ENCODE results near the gene SPHK1. TPM values are rescaled to one million over a fixed set of nuclear protein-coding genes. Genes with fewer than 3 reads are reported as not detected.

The SPHK1 gene
- total RNA-seq, 1 donor from 2014 or later, result 15.2 TPM

GRCh38 chr17:76351526-76352071 lies 32.8 kb upstream of the SPHK1 start:
- peak overlapping the region; percentile 93 for H3K4me3 Mint-ChIP-seq (ENCODE audit: unreplicated experiment)
- DNase-seq (ENCODE audit: extremely low spot score, unreplicated experiment), result no peak
- H3K27me3 Mint-ChIP-seq (ENCODE audit: unreplicated experiment), result no peaks in the 10 kb centered on the region
- H3K36me3 Mint-ChIP-seq (ENCODE audit: unreplicated experiment), result peaks cover 10% of the 10 kb centered on the region
- H3K4me1 Mint-ChIP-seq (ENCODE audit: unreplicated experiment), result peaks cover 29% of the 10 kb centered on the region
- peak overlapping the region; percentile 88 for H3K27ac Mint-ChIP-seq (ENCODE audit: unreplicated experiment)
- TF ChIP-seq CTCF (IDR thresholded peaks at IDR 0.05), result no peak
- H3K9me3 Mint-ChIP-seq (ENCODE audit: unreplicated experiment), result no peaks in the 10 kb centered on the region

GRCh38 chr17:76353004-76353598 lies 31.3 kb upstream of the SPHK1 start:
- Mint-ChIP-seq H3K4me1 (ENCODE audit: unreplicated experiment) (peaks cover 29% of the 10 kb centered on the region), H3K27ac (ENCODE audit: unreplicated experiment) (peak overlapping the region; percentile 88), H3K36me3 (ENCODE audit: unreplicated experiment) (no peaks in the 10 kb centered on the region), H3K4me3 (ENCODE audit: unreplicated experiment) (peak overlapping the region; percentile 93), H3K27me3 (ENCODE audit: unreplicated experiment) (no peaks in the 10 kb centered on the region), H3K9me3 (ENCODE audit: unreplicated experiment) (no peaks in the 10 kb centered on the region)
- TF ChIP-seq CTCF (IDR thresholded peaks at IDR 0.05), result no peak
- no peak for DNase-seq (ENCODE audit: extremely low spot score, unreplicated experiment)

GRCh38 chr17:76353599-76354316 lies 30.7 kb upstream of the SPHK1 start, which contains the start of gene PRPSAP1:
PRPSAP1 (minus strand) TSS chr17:76353916; CDS start chr17:76353703, 213 bp downstream.
- TF ChIP-seq CTCF (IDR thresholded peaks at IDR 0.05), result peak; percentile 56
- H3K36me3 Mint-ChIP-seq (ENCODE audit: unreplicated experiment), result no peaks in the 10 kb centered on the region
- peak within 1 kb of the TSS; percentile 99 for H3K27ac Mint-ChIP-seq (ENCODE audit: unreplicated experiment)
- H3K4me3 Mint-ChIP-seq (ENCODE audit: unreplicated experiment), result peak within 1 kb of the TSS; percentile 93
- H3K27me3 Mint-ChIP-seq (ENCODE audit: unreplicated experiment), result no peaks in the 10 kb centered on the region
- peaks cover 29% of the 10 kb centered on the region for H3K4me1 Mint-ChIP-seq (ENCODE audit: unreplicated experiment)
- DNase-seq (ENCODE audit: extremely low spot score, unreplicated experiment), result peak; percentile 94
- no peaks in the 10 kb centered on the region for H3K9me3 Mint-ChIP-seq (ENCODE audit: unreplicated experiment)

GRCh38 chr17:76354317-76354729 lies 30.1 kb upstream of the SPHK1 start:
- no peak for TF ChIP-seq CTCF (IDR thresholded peaks at IDR 0.05)
- Mint-ChIP-seq H3K27me3 (ENCODE audit: unreplicated experiment) (no peaks in the 10 kb centered on the region), H3K4me3 (ENCODE audit: unreplicated experiment) (peak overlapping the region; percentile 93), H3K4me1 (ENCODE audit: unreplicated experiment) (peaks cover 29% of the 10 kb centered on the region), H3K9me3 (ENCODE audit: unreplicated experiment) (no peaks in the 10 kb centered on the region), H3K36me3 (ENCODE audit: unreplicated experiment) (no peaks in the 10 kb centered on the region), H3K27ac (ENCODE audit: unreplicated experiment) (peak overlapping the region; percentile 99)
- no peak for DNase-seq (ENCODE audit: extremely low spot score, unreplicated experiment)

- DNase-seq (ENCODE audit: extremely low spot score, unreplicated experiment), result no peak
- H3K27ac Mint-ChIP-seq (ENCODE audit: unreplicated experiment), result no peak overlapping the region
These were observed 29.6 kb upstream of the SPHK1 start for GRCh38 chr17:76354747-76355310.

More at GRCh38 chr17:76354747-76355310, 29.6 kb upstream of the SPHK1 start:
- TF ChIP-seq CTCF (IDR thresholded peaks at IDR 0.05), result no peak
- Mint-ChIP-seq H3K36me3 (ENCODE audit: unreplicated experiment) (no peaks in the 10 kb centered on the region), H3K9me3 (ENCODE audit: unreplicated experiment) (no peaks in the 10 kb centered on the region), H3K4me1 (ENCODE audit: unreplicated experiment) (peaks cover 29% of the 10 kb centered on the region), H3K4me3 (ENCODE audit: unreplicated experiment) (peak overlapping the region; percentile 56), H3K27me3 (ENCODE audit: unreplicated experiment) (no peaks in the 10 kb centered on the region)

Data from osteocyte (in vitro differentiated cells).